Astrocyte (in vitro differentiated cells and primary cell): ENCODE measurements around the gene HYI. TPM values are rescaled to one million over a fixed set of nuclear protein-coding genes. Genes with fewer than 3 reads are reported as not detected.
"Not testable (repeated sequence)": the region's sequence is repeated elsewhere in the genome, so short reads cannot be mapped to it uniquely, and the experiment has no call there.

Experiments
- DNase-seq: peaks from one replicate; pipeline ENCODE4 v3.0.0-alpha.2; 2010; ENCODE audit warnings: low read depth
- FAIRE-seq: peaks from 2 replicates; lab custom pipeline; 2011; peaks lifted over from hg19 to GRCh38; lab: Jason Lieb, UNC
- H2AFZ ChIP-seq: 2 replicates; pipeline ENCODE4 v1.6.0; 2012; ENCODE audit warnings: low read depth, low read length, inconsistent platforms
- H3K27ac ChIP-seq: 2 replicates; pipeline ENCODE4 v1.5.1; 2011; ENCODE audit warnings: low read depth, low read length, inconsistent platforms
- H3K27me3 ChIP-seq: 2 replicates; pipeline ENCODE4 v1.6.0; 2011; ENCODE audit warnings: low read length, inconsistent platforms; ENCODE audit not compliant: insufficient read depth
- H3K36me3 ChIP-seq: 2 replicates; pipeline ENCODE4 v1.5.1; 2011; ENCODE audit warnings: low read length, inconsistent platforms; ENCODE audit not compliant: insufficient read depth
- H3K4me1 ChIP-seq: 2 replicates; pipeline ENCODE4 v1.5.1; 2011; ENCODE audit warnings: low read length, inconsistent platforms; ENCODE audit not compliant: insufficient read depth
- H3K4me2 ChIP-seq: 2 replicates; pipeline ENCODE4 v1.6.0; 2012; ENCODE audit warnings: low read length, inconsistent platforms
- H3K4me3 ChIP-seq: 2 replicates; pipeline ENCODE4 v1.5.1; 2011; ENCODE audit warnings: low read depth, mild to moderate bottlenecking, low read length, inconsistent platforms; ENCODE audit not compliant: insufficient read depth
- H3K79me2 ChIP-seq: 2 replicates; pipeline ENCODE4 v1.6.0; 2012; ENCODE audit warnings: mild to moderate bottlenecking, low read length, inconsistent platforms; ENCODE audit not compliant: insufficient read depth
- H3K9ac ChIP-seq: 2 replicates; pipeline ENCODE4 v1.6.0; 2012; ENCODE audit warnings: mild to moderate bottlenecking, low read length, inconsistent platforms
- H3K9me3 ChIP-seq: 2 replicates; pipeline ENCODE4 v1.5.1; 2012; ENCODE audit warnings: low read depth, mild to moderate bottlenecking, low read length, inconsistent platforms; ENCODE audit not compliant: insufficient read depth
- H4K20me1 ChIP-seq: 2 replicates; pipeline ENCODE4 v1.6.0; 2012; ENCODE audit warnings: low read length, inconsistent platforms; ENCODE audit not compliant: insufficient read depth
- H3K27ac Mint-ChIP-seq: one replicate; pipeline ENCODE4 v1.8.0; 2021; ENCODE audit warnings: mild to moderate bottlenecking, mixed read lengths; ENCODE audit not compliant: unreplicated experiment
- H3K27me3 Mint-ChIP-seq: one replicate; pipeline ENCODE4 v1.8.0; 2021; ENCODE audit warnings: low read depth, mixed read lengths; ENCODE audit not compliant: unreplicated experiment
- H3K36me3 Mint-ChIP-seq: one replicate; pipeline ENCODE4 v1.8.0; 2021; ENCODE audit warnings: low read depth, mixed read lengths; ENCODE audit not compliant: unreplicated experiment
- H3K4me1 Mint-ChIP-seq: one replicate; pipeline ENCODE4 v1.8.0; 2021; ENCODE audit warnings: low read depth, mixed read lengths; ENCODE audit not compliant: unreplicated experiment
- H3K4me3 Mint-ChIP-seq: one replicate; pipeline ENCODE4 v1.8.0; 2021; ENCODE audit warnings: mild to moderate bottlenecking, moderate library complexity, mixed read lengths; ENCODE audit not compliant: unreplicated experiment
- H3K9me3 Mint-ChIP-seq: one replicate; pipeline ENCODE4 v1.8.0; 2021; ENCODE audit warnings: mild to moderate bottlenecking, mixed read lengths; ENCODE audit not compliant: unreplicated experiment
- EZH2 ChIP-seq: IDR thresholded peaks from 2 replicates; pipeline ENCODE4 v1.6.1; 2012; ENCODE audit warnings: mild to moderate bottlenecking, low read length, inconsistent platforms; ENCODE audit not compliant: insufficient read depth
- total RNA-seq: library from RNA; stranded (reverse); gene quantifications from 2 replicates; pipeline ENCODE4 v1.2.1, GENCODE V29; 2021
- TF ChIP-seq, protein P1 (sequence below): IDR thresholded peaks from 2 replicates; pipeline ENCODE4 v1.5.1; 2011; ENCODE audit warnings: low read depth, mild to moderate bottlenecking, inconsistent platforms, low read length, moderate library complexity; ENCODE audit not compliant: insufficient read depth

Gene HYI
- total RNA-seq, 1 donor from 2014 or later, result 31.0 TPM

DNA sequence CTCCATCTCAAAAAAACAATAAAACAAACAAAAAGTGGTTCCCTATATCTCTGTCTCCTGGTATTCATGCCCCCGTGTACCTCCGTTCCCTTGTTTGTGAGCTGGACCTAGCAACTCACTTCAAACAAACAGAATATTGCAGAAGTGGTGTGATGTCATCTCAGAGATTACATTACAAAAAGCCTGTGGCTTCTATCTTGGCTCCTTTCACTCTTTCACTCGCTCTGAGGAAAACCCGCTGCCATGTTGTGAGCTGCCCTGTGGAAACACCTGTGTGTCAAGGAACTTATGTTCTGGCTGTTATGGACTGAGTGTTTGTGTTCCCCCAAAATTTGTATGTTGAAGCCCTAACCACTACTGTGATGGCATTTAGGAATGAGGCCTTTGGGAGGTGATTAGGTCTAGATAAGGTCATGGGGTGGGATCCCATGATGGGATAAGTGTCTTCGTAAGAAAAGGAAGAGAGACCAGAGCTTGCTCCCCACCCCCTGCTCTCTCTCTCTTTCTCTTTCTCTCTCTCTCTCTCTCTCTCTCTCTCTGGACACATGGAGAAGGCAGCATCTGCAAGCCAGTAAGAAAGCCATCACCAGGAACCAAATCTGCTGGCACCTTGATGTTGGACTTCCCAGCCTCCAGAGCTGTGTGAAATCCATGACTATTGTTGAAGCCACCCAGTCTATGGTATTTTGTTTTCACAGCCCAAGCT lies 7.4 kb upstream of the HYI start:
- TF ChIP-seq, protein P1, sequence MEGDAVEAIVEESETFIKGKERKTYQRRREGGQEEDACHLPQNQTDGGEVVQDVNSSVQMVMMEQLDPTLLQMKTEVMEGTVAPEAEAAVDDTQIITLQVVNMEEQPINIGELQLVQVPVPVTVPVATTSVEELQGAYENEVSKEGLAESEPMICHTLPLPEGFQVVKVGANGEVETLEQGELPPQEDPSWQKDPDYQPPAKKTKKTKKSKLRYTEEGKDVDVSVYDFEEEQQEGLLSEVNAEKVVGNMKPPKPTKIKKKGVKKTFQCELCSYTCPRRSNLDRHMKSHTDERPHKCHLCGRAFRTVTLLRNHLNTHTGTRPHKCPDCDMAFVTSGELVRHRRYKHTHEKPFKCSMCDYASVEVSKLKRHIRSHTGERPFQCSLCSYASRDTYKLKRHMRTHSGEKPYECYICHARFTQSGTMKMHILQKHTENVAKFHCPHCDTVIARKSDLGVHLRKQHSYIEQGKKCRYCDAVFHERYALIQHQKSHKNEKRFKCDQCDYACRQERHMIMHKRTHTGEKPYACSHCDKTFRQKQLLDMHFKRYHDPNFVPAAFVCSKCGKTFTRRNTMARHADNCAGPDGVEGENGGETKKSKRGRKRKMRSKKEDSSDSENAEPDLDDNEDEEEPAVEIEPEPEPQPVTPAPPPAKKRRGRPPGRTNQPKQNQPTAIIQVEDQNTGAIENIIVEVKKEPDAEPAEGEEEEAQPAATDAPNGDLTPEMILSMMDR, result no peak
- no peak for TF ChIP-seq EZH2
- no peak overlapping the region for H3K9ac ChIP-seq
- Mint-ChIP-seq H3K36me3 (no peaks in the 10 kb centered on the region), H3K27me3 (no peaks in the 10 kb centered on the region), H3K4me1 (peaks cover 12% of the 10 kb centered on the region), H3K27ac (peak overlapping the region; percentile 49), H3K4me3 (no peak overlapping the region), H3K9me3 (peaks cover 7% of the 10 kb centered on the region)
- H3K4me3 ChIP-seq, result no peak overlapping the region
- no peak overlapping the region for H3K27ac ChIP-seq
- H2AFZ ChIP-seq, result no peak overlapping the region
- DNase-seq (no peak), FAIRE-seq (no peak)
- H3K27me3 ChIP-seq, result no peaks in the 10 kb centered on the region
- H3K4me2 ChIP-seq, result no peak overlapping the region
- H3K79me2 ChIP-seq, result no peaks in the 10 kb centered on the region
- H3K36me3 ChIP-seq, result no peaks in the 10 kb centered on the region
- H3K9me3 ChIP-seq, result no peaks in the 10 kb centered on the region
- H3K4me1 ChIP-seq, result peaks cover 8% of the 10 kb centered on the region
- no peaks in the 10 kb centered on the region for H4K20me1 ChIP-seq

DNA sequence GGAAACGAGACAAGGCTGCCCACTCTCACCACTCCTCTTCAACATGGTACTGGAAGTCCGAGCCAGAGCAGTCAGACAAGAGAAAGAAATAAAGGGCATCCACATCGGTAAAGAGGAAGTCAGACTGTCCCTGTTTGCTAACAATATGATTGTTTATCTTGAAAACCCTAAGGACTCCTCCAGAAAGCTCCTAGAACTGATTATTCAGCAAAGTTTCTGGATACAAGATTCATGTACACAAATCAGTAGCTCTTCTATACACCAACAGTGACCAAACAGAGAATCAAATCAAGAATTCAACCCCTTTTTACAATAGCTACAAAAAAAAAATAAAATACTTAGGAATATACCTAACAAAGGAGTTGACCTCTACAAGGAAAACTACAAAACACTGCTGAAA lies 4.6 kb upstream of the HYI start:
- not testable (repeated sequence) for H3K9ac ChIP-seq, H4K20me1 ChIP-seq, H3K27me3 ChIP-seq, DNase-seq, H3K4me1 Mint-ChIP-seq, FAIRE-seq, H3K79me2 ChIP-seq, H3K9me3 Mint-ChIP-seq, H3K4me3 ChIP-seq, H3K4me3 Mint-ChIP-seq, H3K27ac ChIP-seq, H2AFZ ChIP-seq, H3K9me3 ChIP-seq, H3K27me3 Mint-ChIP-seq, H3K27ac Mint-ChIP-seq, H3K36me3 Mint-ChIP-seq, H3K36me3 ChIP-seq, H3K4me2 ChIP-seq
- peaks cover 10% of the 10 kb centered on the region for H3K4me1 ChIP-seq

- Histone ChIP-seq H3K9ac (no peak overlapping the region), H3K4me1 (peaks cover 23% of the 10 kb centered on the region), H3K27me3 (no peaks in the 10 kb centered on the region), H2AFZ (no peak overlapping the region), H3K36me3 (peaks cover 8% of the 10 kb centered on the region), H3K9me3 (no peaks in the 10 kb centered on the region), H3K4me3 (no peak overlapping the region), H3K4me2 (no peak overlapping the region), H3K79me2 (peaks cover 20% of the 10 kb centered on the region), H4K20me1 (peaks cover 6% of the 10 kb centered on the region), H3K27ac (no peak overlapping the region)
- no peak overlapping the region for H3K27ac Mint-ChIP-seq
- H3K4me3 Mint-ChIP-seq, result no peak overlapping the region
- peaks cover 23% of the 10 kb centered on the region for H3K36me3 Mint-ChIP-seq
- no peak for DNase-seq
- H3K4me1 Mint-ChIP-seq, result peaks cover 13% of the 10 kb centered on the region
- no peak for FAIRE-seq
- no peaks in the 10 kb centered on the region for H3K27me3 Mint-ChIP-seq
- no peak for TF ChIP-seq EZH2
- TF ChIP-seq, protein P1, result no peak
- H3K9me3 Mint-ChIP-seq, result peaks cover 4% of the 10 kb centered on the region
Measured at GRCh38 chr1:43455213-43455889, 1.6 kb upstream of the HYI start.
